ENCODE results near the gene ATP5MG. TPM values are rescaled to one million over a fixed set of nuclear protein-coding genes. Genes with fewer than 3 reads are reported as not detected.
"Not testable (repeated sequence)": the region's sequence is repeated elsewhere in the genome, so short reads cannot be mapped to it uniquely, and the experiment has no call there.

The ATP5MG gene, protein sequence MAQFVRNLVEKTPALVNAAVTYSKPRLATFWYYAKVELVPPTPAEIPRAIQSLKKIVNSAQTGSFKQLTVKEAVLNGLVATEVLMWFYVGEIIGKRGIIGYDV
- total RNA-seq: 174 TPM

DNA sequence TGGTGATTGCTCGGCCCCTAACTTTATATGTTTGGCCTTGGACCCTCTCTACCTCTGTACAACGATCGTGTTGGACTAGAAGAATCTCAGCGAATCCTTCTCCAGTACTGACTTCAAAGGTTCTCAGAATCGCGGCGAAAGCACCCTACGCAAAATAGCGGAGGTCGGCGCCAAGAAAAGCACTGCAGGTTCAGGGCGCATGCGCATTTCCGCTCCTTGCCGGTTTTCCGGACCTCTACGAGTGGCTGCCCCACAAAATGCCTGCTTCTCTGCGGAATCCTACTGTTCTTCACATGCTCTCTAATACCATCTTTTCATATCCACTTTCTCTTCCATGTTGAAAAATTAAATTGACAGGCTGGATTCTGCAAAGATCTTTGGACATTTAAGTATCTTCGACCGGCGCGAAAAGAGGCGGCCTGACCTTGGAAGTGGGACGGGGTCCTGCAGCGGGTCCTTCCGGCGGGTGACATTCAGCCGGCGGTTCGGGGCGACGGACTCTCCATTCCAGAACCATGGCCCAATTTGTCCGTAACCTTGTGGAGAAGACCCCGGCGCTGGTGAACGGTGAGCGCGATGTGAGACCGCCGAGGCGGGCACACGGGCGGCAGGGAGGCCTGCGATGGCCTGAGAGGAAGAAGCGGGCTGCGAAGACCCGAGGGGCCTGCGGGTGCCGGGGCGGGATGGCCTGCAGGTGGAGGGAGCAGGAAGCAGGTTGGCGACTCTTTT is at the start of gene ATP5MG:
Gene ATP5MG, plus strand, starts transcription at position 456 of the 729 bp plus-strand sequence. Its CDS starts 60 bp downstream, at position 516.
- DNase-seq (ENCODE audit: low spot score): peak; percentile 88

DNA sequence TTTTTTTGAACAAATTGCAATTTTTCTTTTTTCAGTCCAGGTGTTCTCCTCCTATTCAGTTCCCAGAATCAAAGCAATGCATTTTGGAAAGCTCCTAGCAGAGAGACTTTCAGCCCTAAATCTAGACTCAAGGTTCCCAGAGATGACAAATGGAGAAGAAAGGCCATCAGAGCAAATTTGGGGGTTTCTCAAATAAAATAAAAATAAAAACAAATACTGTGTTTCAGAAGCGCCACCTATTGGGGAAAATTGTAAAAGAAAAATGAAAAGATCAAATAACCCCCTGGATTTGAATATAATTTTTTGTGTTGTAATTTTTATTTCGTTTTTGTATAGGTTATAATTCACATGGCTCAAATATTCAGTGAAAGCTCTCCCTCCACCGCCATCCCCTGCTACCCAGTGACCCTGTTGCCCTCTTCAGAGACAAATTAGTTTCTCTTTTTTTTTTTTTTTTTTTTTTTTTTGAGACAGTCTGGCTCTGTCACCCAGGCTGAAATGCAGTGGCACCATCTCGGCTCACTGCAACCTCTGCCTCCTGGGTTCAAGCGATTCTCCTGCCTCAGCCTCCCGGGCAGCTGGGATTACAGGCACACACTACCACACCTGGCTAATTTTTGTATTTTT is 48.2 kb upstream of the ATP5MG start:
- DNase-seq (ENCODE audit: low spot score): no peak

DNA sequence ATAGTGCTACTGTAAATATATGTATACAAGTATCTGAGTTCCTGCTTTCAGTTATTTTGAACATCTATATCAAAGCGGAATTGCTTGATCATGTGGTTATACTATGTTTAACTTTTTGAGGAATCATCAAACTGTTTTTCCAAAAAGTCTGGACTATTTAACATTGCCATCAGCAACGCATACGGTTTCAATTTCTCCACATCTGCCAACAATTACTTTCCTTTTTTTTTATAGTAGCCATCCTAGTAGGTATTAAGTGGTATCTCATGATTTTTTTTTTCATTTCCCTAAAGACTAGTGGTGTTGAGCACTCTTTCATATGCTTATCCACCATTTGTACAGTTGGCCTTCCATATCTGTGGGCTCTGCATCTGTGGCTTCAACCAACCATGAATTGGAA is 43.3 kb upstream of the ATP5MG start:
- no peak for DNase-seq (ENCODE audit: low spot score)

DNA sequence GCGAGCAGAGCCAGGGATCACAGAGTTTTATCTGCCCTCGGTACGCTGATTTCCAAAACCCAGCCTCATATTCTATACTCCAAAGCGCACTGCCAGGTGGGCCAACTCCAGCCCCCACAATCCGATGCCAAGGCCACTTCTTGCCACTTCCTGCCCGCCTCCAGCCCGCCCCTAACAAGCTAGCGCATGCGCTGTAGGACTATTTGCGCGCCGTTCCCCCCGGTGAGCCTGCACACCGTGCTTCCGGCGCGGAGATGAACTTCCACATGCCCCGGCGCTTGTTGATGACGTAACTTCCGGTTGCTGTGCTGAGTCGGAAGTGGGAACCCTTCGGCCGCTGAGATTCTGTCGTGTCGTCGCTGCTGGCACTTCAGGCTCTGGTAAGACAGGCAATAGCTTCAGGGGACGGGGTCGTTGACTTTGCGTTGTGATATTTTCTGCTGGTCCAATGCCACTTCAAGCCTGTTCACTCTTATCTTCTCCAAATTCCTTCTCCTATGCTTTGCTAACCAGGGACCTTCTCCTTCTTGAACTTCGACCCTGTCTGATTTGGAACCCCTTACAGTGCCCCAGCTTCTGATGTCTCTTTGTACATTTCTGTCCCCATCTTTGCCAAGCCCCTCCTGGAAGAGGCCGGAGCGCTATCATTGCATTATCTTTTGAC is 42.0 kb upstream of the ATP5MG start, which contains the start of gene UBE4A:
Gene UBE4A, plus strand, starts transcription at position 306 of the 664 bp plus-strand sequence. CDS start 5,481 bp downstream, outside the sequence.
- peak; percentile 97 for DNase-seq (ENCODE audit: low spot score)

DNA sequence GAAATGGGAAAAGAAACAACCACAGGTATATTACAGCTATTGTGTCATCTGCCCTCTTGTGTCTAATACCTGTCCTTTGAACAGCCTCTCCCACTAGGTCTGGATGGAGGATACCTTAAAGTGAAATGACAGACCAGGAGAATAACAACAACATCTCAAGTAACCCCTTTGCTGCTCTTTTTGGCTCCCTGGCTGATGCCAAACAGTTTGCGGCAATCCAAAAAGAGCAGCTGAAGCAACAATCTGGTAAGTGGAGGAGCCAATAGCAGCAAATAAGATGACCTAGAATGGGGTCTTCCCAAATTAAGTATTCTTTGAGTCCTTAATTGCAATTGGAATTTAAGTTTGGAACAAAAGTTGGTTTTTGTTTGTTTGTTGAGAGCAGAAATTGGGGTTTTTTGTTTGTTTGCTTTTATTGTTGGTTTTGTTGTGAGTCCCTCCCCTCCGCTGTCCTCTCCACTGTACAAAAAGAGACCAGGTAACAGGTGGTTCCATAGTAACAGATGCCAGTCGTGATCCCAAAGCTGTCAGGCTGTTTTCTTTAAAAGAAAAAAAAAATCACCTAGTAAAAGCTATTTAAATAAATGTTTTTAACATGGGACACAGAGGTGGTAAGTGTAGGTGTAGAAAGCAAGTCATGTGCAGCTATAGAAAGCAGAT is 36.3 kb upstream of the ATP5MG start:
- DNase-seq (ENCODE audit: low spot score): no peak

DNA sequence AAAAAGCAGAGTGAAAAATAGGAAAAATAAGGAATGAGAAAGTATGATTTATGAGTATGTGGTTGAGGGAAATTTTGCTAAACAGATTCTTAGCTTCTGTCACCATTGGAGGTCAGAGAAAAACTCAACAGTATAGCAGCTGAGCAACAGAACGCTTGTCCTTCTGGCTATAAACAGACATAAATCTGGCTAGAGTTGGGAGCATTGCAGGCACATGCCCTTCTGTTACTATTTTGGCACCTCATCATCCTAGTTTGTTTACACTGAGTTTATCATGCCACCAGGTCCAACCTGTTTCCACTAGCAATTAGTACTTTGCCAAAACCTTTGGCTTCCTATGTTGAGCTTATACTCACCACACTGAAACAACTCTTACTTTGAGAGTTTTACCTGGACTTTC is 35.1 kb upstream of the ATP5MG start:
- DNase-seq (ENCODE audit: low spot score): no peak

DNA sequence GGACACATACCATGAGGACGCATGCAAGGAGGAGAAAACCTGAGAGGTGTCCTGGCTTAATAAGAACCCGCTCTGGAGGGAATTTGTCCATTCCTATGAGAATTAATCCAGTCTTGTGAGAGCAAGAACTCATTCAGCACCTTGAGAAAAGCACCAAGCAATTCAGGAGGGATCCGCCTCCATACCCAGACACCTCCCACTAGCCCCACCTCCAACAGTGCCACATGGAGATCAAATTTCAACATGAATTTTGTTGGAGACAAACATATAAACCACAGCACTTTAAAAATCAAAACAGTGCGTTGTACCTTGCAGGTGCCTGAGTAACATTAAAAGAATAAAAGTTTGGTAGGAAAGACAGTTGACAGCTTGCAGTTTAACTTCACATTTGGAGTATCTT is 30.6 kb upstream of the ATP5MG start:
- DNase-seq (ENCODE audit: low spot score): no peak

DNA sequence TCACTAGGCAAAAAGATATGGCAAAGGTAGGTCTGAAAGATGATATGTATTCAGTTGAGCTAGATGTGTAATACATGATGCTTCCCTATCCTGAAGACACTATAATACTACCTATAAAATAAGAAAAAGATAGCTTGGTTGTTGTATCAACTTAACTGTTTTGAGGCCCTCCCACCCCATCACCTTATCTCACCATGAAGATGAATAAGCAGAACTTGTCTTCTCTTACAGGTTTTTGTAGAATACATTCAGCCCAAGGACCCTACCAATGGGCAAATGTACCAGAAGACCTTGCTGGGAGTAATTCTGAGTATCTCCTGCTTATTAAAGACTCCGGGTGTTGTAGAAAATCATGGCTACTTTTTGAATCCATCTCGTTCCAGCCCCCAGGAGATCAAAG is 28.1 kb upstream of the ATP5MG start:
- DNase-seq (ENCODE audit: low spot score): no peak

DNA sequence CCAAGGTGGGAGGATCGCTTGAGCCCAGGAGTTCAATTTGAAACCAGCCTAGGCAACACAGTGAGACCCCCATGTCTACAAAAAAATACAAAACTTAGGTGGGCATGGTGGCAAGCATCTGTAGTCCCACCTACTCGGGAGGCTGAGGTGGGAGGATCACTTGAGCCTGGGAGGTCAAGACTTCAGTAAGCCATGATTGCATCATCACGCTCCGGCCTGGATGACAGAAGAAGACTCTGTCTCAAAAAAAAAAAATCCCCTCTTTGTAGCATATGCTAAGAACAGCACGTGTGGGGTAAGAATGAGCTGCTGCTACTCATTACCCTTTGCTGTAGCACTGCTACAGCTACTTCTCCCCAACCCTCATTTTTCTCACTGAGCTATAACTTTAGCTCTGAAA is 27.5 kb upstream of the ATP5MG start:
- no peak for DNase-seq (ENCODE audit: low spot score)

DNA sequence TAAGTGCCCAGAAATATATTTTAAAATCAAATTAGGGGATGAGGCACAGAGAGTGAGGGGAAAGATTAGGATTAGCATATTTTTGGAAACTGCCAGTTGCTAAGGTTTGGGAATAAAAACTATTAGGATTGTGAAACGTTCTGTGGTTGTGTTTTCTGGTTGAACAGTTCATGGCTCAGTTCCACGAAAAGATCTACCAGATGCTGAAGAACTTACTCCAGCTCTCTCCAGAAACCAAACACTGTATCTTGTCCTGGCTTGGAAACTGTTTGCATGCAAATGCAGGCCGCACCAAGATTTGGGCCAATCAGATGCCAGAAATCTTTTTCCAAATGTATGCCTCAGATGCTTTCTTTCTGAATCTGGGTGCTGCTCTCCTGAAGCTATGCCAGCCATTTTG is 26.7 kb upstream of the ATP5MG start:
- DNase-seq (ENCODE audit: low spot score): no peak

DNA sequence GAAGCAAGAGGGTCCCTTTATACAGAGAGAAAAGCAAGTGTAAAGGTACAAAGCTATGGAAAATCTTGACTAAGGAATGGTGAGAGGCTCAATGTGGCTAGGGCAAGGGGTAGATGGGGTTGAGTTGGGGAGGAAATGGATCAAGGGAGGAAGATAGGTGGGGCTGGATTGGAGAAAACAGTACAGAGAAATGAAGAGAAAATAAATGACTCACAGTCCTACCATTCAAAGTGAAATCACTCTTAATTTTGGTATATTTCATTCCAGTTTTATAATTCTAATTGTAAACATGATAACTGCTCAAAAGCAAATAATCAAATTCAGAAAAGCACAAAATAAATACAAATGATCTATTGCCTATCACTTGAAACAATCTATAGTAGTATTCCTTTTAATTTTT is 25.4 kb upstream of the ATP5MG start:
- DNase-seq (ENCODE audit: low spot score): no peak

DNA sequence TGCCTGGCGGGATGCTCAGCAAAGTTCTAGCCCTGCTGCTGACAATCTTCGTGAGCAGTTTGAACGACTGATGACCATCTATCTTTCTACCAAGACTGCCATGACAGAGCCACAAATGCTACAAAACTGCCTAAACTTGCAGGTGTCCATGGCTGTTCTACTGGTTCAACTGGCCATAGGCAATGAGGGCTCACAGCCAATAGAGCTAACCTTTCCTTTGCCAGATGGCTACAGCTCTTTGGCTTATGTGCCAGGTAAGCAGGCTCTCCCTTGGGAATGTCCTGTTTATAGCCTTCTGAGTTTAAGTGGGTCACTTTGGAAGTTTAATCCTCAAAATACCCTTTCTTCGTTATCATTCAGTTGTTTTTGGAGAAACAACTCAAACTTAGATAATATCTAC is 21.9 kb upstream of the ATP5MG start:
- DNase-seq (ENCODE audit: low spot score): no peak

DNA sequence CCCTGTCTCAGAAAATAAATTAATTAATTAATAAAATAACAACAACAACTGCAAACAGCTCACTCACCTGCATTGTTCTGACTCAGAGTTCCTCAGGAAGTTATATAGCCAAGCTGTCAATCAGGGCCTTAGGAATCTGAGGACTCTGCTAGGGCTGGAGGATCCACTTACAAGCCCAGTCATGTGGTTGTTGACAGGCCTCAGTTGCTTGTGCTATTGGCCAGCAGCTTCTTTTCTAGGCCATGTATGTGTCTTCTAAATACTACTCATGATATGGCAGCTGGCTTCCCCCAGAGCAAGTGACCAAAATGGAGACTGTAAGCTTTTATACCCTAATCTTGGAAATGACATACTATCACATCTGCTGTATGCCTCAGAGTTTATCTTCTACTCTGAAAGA is 20.8 kb upstream of the ATP5MG start:
- DNase-seq (ENCODE audit: low spot score): no peak

DNA sequence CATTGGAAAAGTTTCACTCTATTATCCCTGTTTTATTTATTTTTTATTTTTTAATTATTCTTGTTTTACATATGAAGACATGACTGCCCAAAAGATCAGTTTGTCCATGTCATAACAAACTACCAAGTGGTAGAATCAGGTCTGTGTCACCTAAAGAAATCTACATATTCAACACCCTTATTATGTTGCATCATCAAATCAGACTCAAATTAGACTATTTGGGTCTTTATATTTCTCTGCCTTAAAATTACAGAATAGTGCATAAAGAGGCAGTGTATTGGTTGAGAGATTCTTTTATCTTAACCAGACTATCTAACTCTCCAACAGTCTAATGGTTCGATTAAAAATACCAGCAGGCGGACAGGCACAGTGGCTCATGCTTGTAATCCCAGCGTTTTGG is 18.5 kb upstream of the ATP5MG start:
- DNase-seq (ENCODE audit: low spot score): no peak

DNA sequence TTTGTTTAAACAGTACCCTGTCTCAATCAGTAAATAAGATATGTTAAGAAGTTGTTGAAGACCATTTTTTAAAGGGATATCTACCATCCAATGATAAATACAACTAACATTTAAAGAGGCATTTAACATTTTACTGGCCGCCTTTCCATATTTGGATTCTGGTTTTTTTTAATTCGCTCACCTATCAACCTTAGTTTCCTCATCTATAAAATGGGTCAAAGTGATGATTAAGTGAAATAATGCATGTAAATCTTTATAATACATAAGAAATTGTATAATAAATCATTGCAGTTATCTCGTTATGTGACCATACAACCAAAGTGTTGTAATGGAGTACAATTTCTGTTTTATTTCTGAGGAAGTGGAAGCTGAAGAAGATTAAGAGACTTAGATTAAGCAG is 17.7 kb upstream of the ATP5MG start:
- DNase-seq (ENCODE audit: low spot score): no peak

DNA sequence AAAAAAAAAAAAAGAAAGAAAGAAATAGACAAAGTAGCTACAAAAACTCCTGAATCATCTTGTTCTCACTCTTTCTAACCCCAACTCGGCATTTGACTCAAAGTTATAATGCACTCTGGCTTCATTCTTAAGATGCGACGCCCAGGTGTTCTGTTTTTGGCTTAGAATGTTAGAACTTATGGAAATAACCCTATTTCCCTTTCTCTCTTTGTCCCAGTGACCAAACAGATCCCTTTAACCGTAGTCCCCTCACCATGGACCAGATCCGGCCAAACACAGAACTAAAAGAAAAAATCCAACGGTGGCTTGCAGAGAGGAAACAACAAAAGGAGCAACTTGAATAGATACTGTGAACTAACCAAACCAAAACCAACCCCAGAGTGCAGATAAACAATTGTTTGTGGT is 5.3 kb upstream of the ATP5MG start:
- DNase-seq (ENCODE audit: low spot score): no peak

DNA sequence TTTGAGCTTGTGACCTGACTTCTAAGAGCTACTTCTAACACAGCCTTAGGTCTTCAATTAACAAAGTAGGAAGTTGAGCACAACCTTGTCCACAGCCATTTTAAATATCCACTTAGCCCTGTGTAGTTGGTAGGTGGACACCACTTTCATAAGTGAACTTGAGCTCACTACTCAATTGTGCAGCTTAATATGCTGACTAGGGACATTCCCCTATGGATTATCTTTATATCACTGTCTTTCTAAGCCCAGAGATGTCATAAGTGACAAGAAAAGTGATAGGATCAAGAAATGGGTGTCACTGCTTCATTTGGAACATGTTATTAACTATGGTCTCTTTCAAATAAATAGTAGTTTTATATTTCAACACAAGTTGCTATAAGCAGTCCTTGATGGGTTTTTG is 4.0 kb upstream of the ATP5MG start:
- DNase-seq (ENCODE audit: low spot score): no peak

DNA sequence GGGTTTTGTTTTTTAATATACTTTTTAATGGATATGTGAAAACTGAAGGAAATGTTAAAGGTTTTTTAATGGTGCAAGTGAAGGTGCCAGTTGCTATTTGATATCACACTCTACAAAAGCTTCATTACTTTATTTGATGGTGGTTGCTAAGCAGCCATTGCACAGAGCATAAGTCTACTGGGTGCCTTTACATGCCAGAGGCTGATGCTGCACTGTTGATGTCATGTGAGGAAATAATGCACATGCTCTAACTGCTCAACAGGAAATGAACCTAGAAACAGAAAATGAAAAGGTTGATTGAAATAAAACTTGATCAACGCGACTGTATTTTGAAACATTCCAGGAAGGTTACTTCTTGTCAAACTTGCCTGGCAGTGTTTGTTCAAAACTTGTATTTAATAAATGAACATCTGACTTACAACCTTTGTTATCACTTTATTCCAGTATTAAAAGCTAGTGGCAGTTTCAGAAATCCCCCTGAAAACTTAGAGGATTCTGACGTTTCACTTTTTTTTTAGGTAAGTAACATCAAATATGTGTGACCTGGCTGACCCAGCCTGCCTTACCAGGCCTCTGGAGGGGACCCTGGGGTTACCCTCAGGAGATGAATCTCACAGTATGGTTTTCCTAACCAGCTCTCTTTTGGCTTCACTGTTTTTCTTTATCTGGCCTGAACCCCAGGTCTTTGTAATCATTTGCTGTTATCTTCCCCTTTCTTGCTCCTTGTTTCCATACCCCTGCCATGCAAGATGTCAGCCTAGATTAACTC is 2.4 kb upstream of the ATP5MG start:
- no peak for DNase-seq (ENCODE audit: low spot score)

DNA sequence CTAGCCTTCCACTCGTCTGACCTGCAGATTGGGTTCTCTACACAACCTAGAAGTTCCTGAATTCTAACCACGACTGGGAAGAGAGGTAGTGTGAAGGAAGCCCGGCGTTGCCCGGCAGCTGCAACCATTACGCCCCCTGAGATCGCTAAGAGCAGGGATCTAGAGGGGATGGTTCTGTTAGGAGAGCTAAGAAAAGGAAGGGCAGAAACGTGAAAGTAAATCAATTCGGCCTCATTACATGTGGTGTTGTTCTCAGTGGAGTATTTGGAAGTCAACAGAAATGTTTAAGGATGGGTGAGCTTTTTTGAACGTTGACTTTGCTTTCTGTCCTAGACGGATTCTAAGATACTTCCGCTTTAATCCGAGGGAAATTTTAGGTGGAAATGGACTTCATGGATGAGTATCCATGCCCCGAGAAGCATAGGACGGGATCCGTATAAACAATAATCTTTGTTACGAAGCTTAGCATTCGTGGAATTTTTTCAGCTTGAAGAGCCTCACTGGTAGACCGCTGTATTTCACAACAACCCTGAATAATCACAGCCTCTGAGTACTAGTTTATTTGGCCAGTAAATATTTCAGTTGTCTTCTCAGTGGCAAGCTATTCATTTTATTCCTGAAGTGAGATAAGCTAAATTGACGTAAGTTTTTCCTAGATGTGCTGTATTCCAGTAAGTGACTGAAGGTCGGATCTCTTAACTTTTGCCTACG is 629 bp downstream of the ATP5MG start:
- DNase-seq (ENCODE audit: low spot score): no peak

DNA sequence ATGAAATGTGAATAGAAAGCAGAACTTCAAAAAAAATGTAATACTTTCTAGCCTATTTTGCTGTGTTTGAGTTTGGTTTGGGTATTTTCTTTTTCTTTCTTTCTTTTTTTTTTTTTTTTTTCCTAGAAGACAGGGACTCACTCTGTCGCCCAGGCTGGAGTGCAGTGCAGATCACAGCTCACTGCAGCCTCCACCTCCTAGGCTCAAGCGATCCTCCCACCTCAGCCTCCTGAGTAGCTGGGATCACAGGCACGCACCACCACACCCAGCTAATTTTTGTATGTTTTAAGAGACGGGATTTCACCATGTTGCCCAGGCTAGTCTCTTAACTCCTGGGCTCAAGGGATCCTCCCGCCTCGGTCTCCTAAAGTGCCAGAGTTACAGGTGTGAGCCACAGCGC is 1.2 kb downstream of the ATP5MG start:
- DNase-seq (ENCODE audit: low spot score): not testable (repeated sequence)
